ENCODE data around the gene EHBP1L1.

Gene EHBP1L1

GRCh38 chr11:65573391-65574079 is 2.3 kb upstream of the EHBP1L1 start (continued):
- TF ChIP-seq ZNF558 (tag by site-specific recombination; IDR thresholded peaks at IDR 0.05): no peak
- TF ChIP-seq ZNF18 (tag by site-specific recombination; IDR thresholded peaks at IDR 0.05): no peak
- no peak for TF ChIP-seq ZNF776 (tag by site-specific recombination; IDR thresholded peaks at IDR 0.05; ENCODE audit: borderline replicate concordance)
- TF ChIP-seq ZBTB17 (tag by site-specific recombination; IDR thresholded peaks at IDR 0.05): peak; percentile 56; the same call in 1 of the 2 replicates
- TF ChIP-seq ZFP69B (tag by site-specific recombination; IDR thresholded peaks at IDR 0.05): peak; percentile 42; the same call in 1 of the 2 replicates
- peak; percentile 62 for TF ChIP-seq HIC1 (tag by site-specific recombination; IDR thresholded peaks at IDR 0.05)
- no peak for TF ChIP-seq ZNF362 (tag by site-specific recombination; IDR thresholded peaks at IDR 0.05)
- TF ChIP-seq GLIS2 (tag by site-specific recombination; IDR thresholded peaks at IDR 0.05): peak; percentile 13; the same call in 1 of the 2 replicates
- TF ChIP-seq ZBTB8A (tag by site-specific recombination; IDR thresholded peaks at IDR 0.05): 0 out of 2 replicates have a peak, but pooled peaks have one; percentile 43
- TF ChIP-seq ZNF621 (tag by site-specific recombination; IDR thresholded peaks at IDR 0.05): no peak

GRCh38 chr11:65574109-65574810 is 1.6 kb upstream of the EHBP1L1 start:
- ChIA-PET CTCF (interaction anchor here (1.2 to 5.6 kb wide), 6 partner anchors 13 to 41 kb away, joined by 4 to 133 read pairs (median 10); no protein-coding TSS in a partner anchor), POLR2A (interaction anchor here (1.1 kb wide), 1 partner anchor 19 kb away, joined by 3 read pairs; no protein-coding TSS in a partner anchor)
- Histone ChIP-seq H3K4me3 (ENCODE audit: low read depth, low read length) (peak overlapping the region; percentile 39), H3K9me3 (ENCODE audit: control insufficient read depth, insufficient read depth, low read depth, low read length) (no peaks in the 10 kb centered on the region), H3K27ac (ENCODE audit: extremely low read depth, low read depth, low read length) (peak overlapping the region; percentile 57), H3K4me1 (ENCODE audit: control insufficient read depth, insufficient read depth, low read length) (peaks cover 17% of the 10 kb centered on the region; the same call in 1 of the 2 replicates), H3K36me3 (ENCODE audit: control insufficient read depth in 2 of 2, insufficient read depth in 1 of 2, low read length in 2 of 2) (peaks cover 0 to 10% of the 10 kb centered on the region in 2 experiments; a peak in 1 of 3 replicates)
- TF ChIP-seq SP3 (tag by site-specific recombination; IDR thresholded peaks at IDR 0.05): peak; percentile 74
- peak; percentile 57 for TF ChIP-seq ZNF398 (tag by site-specific recombination; IDR thresholded peaks at IDR 0.05)
- peak; percentile 85; the same call in 1 of the 2 replicates for TF ChIP-seq KLF10 (tag by site-specific recombination; IDR thresholded peaks at IDR 0.05)
- TF ChIP-seq ZSCAN30 (tag by site-specific recombination; IDR thresholded peaks at IDR 0.05): 0 out of 2 replicates have a peak, but pooled peaks have one; percentile 19
- TF ChIP-seq ZBTB48 (tag by site-specific recombination; IDR thresholded peaks at IDR 0.05): peak; percentile 49; the same call in 1 of the 2 replicates
- TF ChIP-seq ZNF561 (tag by site-specific recombination; IDR thresholded peaks at IDR 0.05; ENCODE audit: borderline replicate concordance): peak; percentile 31; the same call in 1 of the 2 replicates
- TF ChIP-seq IKZF3 (tag by site-specific recombination; IDR thresholded peaks at IDR 0.05): 0 out of 2 replicates have a peak, but pooled peaks have one; percentile 16
- TF ChIP-seq PBX3 (CRISPR knock-in tag; IDR thresholded peaks at IDR 0.05): no peak
- 0 out of 2 replicates have a peak, but pooled peaks have one; percentile 3 for TF ChIP-seq ZBTB8A (tag by site-specific recombination; IDR thresholded peaks at IDR 0.05)
- TF ChIP-seq KLF1 (tag by site-specific recombination; IDR thresholded peaks at IDR 0.05): peak; percentile 45; the same call in 1 of the 2 replicates
- TF ChIP-seq ZNF221 (tag by site-specific recombination; IDR thresholded peaks at IDR 0.05; ENCODE audit: borderline replicate concordance): no peak
- peak; percentile 22; the same call in 1 of the 2 replicates for TF ChIP-seq EGR2 (tag by site-specific recombination; IDR thresholded peaks at IDR 0.05; ENCODE audit: low read depth)
- TF ChIP-seq ZFHX2 (tag by site-specific recombination; conservative IDR thresholded peaks at IDR 0.05): peak; percentile 70; the same call in 1 of the 2 replicates
- no peak for TF ChIP-seq ZNF391 (tag by site-specific recombination; IDR thresholded peaks at IDR 0.05; ENCODE audit: borderline replicate concordance, low read depth)
- TF ChIP-seq ZFP69B (tag by site-specific recombination; IDR thresholded peaks at IDR 0.05): peak; percentile 7; the same call in 1 of the 2 replicates
- peak; percentile 78 for TF ChIP-seq ZNF341 (tag by site-specific recombination; IDR thresholded peaks at IDR 0.05; ENCODE audit: low read depth)
